ENCODE results near the gene SIPA1. TPM values are rescaled to one million over a fixed set of nuclear protein-coding genes. Genes with fewer than 3 reads are reported as not detected.

SIPA1 gene
- total and polyA plus RNA-seq, 2 of the 13 experiments (the other 11 are each of a cell fraction or from before 2014, with no cell fraction given): 5.8 to 7.7 TPM

- Histone ChIP-seq H4K20me1 (ENCODE audit: insufficient read depth, low read length) (no peaks in the 10 kb centered on the region), H3K27ac (ENCODE audit: extremely low read length, insufficient read depth, low read length) (no peak overlapping the region), H3K36me3 (replicated peaks in 1 of 2; ENCODE audit: control insufficient read depth in 1 of 2, insufficient read depth in 2 of 2, low read length in 2 of 2) (peaks cover 43 to 61% of the 10 kb centered on the region in 2 experiments; a peak in 4 of 5 replicates), H3K4me1 (ENCODE audit: insufficient read depth, low read length) (peaks cover 23% of the 10 kb centered on the region), H3K9ac (ENCODE audit: insufficient read depth, low read depth, low read length) (no peak overlapping the region), H3K4me2 (ENCODE audit: low read depth, low read length) (no peak overlapping the region), H3K27me3 (ENCODE audit: control insufficient read depth in 1 of 2, insufficient read depth in 2 of 2, low read length in 2 of 2) (no peaks in the 10 kb centered on the region), H3K4me3 (replicated peaks in 1 of 3; ENCODE audit: insufficient read depth in 1 of 3, low read depth in 2 of 3, low read length in 3 of 3) (no peak overlapping the region), H2AFZ (ENCODE audit: low read length) (no peak overlapping the region), H3K79me2 (ENCODE audit: insufficient read depth, low read length) (no peaks in the 10 kb centered on the region), H3K9me3 (ENCODE audit: low read length) (no peaks in the 10 kb centered on the region)
- ATAC-seq: no peak
- WGBS (ENCODE audit: low lambda C conversion rate): 88% methylated on average over 12 of the region's 20 CpGs
- no TSS peak for BruUV-seq (replicated peaks)
- ChIA-PET CTCF (ENCODE audit: low intra/inter-chr PET ratio, low total read pairs) (no interaction called here), POLR2A (interaction anchor here (1.0 to 2.2 kb wide), 4 partner anchors 14 to 19 kb away, joined by 3 to 11 read pairs (median 6); no protein-coding TSS in a partner anchor)
- no peak for FAIRE-seq
- in situ Hi-C loops (cut with HindIII; ENCODE audit: extremely low pct_ligation_motif_present, low pct_unique_long_range_greater_than_20kb): no loop called here
- intact Hi-C loops (cut with micrococcal nuclease; ENCODE audit: unreplicated experiment): no loop called here
- TF ChIP-seq AGO2 (optimal IDR thresholded peaks at IDR 0.05; ENCODE audit: low read depth, low read length): peak; percentile 73
- peak; percentile 23; the same call in 1 of the 2 replicates for TF ChIP-seq ZNF687 (CRISPR knock-in tag; IDR thresholded peaks at IDR 0.05)
- TF ChIP-seq ZNF564 (CRISPR knock-in tag; IDR thresholded peaks at IDR 0.05): no peak
- TF ChIP-seq RBFOX2 (IDR thresholded peaks at IDR 0.05; ENCODE audit: low read depth, low read length): 0 out of 2 replicates have a peak, but pooled peaks have one; percentile 5
- DNase-seq (ENCODE audit: low spot score): no peak
Observed at GRCh38 chr11:65633390-65634108, 4.4 kb upstream of the SIPA1 start.
